Measurements from ENCODE around the gene CREBL2.
"Not testable (repeated sequence)": the region's sequence is repeated elsewhere in the genome, so short reads cannot be mapped to it uniquely, and the experiment has no call there.

The CREBL2 gene

DNA sequence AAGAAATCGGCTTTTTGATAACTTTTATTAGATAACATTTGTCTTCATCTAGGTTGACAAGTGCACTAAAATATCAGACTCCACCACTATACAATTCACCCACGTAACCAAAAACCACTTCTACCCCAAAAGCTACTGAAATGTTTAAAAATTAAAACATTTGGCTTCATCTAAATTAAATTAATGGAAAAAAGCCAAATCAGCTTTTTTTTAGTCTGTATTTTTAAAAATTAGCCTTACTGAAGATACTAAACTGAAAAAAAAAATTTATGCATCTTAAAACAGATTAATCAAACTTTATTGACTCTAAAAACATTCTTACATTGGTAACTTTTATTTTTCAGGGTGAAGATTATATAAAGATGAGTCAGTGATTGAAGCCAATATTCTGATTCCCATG, 30.0 kb downstream of the CREBL2 start:
- DNase-seq = no peak

DNA sequence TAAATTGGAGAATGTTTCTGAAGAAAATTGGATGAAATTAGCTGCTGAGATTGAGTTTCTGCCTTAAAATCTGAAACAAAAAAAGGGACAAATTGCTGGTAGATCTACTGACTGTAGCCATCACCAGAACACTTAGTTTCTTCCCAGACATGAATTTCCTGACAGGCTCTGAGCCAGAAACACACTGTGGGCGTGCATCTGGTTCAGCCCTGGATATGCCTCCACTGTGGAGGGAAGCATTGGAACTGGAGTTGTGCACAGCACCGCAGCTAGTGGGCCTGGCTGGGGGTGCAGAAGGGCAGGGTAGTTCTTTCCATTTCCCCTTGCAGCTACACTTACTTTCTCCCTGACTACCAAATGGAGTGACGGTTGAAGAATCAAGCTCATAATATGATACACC, 31.2 kb downstream of the CREBL2 start:
- DNase-seq = no peak

DNA sequence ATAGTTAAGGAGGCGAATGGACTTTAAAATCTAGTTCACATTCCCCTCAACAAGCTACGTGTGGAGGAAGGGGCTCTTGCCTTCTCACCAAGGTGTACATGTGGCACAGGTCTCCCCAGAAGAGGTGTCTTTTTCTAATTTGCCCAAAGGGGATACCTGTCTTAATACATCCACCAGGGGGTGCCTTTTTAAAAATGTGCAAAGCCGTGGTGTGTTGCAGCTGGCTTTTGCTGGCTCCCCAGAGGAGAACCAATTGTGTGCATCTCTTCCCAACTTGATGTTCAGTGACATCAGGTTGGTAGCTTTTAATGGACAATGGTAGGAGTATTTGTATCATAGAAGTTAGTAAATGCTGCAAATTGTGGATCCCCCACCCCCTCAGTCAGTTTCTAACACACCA, 33.8 kb downstream of the CREBL2 start:
- no peak for DNase-seq

DNA sequence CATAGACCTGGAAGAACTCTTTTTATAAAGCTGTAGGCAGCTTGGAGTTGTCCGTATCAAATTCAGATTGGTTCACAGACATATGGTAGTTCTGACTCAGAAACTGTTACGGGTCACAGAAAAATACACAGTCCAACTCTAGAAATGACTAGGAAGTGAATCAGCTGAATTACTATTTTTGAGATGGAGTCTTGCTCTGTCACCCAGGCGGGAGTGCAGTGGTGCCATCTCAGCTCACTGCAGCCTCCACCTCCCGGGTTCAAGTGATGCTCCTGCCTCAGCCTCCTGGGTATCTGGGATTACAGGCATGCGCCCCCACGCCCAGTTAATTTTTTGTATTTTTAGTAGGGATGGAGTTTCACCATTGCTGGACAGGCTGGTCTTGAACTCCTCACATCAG, 34.3 kb downstream of the CREBL2 start:
- not testable (repeated sequence) for DNase-seq

DNA sequence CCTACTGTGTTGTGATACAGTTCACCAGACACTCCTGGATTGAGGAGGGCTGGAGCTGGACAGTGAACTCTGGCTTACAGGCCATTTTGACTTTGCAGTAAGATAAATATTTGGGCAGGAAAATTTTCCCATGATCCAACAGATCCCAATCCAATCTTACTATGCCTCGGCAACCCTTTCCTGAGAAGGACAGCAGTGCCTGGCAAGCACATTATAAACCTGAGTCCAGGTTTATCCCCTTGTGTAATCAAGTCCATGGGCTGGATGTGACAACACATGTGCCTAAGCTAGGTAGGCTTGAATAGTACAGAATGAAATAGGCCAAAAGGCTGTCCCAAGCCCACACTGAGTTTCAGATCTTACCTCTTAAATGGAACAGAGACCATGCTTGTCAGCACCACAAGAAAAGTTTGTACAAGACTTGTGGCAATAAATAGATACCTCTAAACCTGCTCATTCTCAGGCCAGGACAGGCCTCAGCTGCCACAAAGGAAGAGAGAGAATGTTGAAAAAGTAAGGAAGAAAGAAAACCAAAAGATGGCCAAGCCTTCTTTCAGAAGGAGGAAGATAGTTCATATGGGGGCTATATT, 34.9 kb downstream of the CREBL2 start:
- no peak for DNase-seq

DNA sequence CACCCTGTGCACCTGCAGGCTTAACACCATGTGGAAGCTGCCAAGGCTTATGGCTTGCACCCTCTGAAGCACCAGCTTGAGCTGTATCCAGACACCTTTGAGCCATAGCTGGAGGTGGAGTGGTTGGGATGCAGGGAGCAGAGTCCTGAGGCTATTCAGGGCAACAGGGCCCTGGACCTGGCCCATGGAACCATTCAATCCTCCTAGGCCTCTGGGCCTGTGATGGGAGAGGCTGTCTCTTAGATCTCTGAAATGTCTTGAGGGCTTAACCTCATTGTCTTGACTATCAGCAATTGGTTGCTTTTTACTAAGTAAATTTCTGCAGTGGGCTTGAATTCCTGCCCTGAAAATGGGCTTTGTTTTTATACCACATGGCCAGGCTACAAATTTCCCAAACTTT, 36.6 kb downstream of the CREBL2 start:
- DNase-seq = no peak

DNA sequence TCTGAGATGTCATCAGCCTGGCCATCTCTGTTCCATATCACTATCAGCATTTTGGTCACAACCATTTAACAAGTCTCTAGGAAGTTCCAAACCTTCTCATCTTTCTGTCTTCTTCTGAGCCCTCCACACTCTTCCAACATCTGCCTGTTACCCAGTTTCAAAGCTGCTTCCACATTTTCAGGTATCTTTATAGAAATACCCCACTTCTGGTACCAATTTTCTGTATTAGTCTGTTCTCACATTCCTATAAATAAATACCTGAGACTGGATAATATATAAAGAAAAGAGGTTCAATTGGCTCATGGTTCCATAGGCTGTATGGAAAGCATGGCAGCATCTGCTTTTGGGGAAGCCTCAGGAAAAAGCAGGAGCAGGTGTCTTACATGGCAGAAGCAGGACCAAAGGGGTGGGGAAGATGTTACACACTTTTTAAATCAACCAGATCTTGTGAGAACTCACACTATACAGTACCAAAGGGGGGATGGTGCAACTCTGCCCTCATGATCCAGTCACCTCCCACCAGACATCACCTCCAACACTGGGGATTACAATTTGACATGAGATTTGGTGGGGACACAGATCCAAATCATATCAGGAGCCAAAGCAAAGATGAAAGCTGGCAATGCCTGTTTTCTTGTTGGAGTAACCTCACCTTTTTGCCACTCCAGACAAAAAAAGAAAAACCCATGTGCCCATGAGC, 37.4 kb downstream of the CREBL2 start:
- no peak for DNase-seq

DNA sequence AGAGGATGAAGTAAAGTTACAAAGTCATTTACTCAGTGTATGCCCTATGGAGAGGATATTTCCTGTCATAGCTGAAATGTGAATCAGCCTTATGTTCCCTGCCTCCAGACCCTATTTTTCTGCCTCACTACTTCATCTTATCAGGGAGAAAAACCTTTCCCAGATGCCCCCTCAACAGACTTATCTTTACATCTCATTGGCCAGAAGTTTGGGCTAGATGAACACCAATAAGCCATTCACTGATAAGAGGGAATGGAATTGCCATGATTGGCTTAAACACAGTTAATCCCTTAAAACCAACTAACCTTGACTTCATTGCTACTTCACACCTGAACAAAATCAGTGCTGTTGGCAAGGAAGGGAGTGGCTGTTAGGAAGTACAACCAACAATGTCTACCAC, 40.1 kb downstream of the CREBL2 start:
- no peak for DNase-seq

DNA sequence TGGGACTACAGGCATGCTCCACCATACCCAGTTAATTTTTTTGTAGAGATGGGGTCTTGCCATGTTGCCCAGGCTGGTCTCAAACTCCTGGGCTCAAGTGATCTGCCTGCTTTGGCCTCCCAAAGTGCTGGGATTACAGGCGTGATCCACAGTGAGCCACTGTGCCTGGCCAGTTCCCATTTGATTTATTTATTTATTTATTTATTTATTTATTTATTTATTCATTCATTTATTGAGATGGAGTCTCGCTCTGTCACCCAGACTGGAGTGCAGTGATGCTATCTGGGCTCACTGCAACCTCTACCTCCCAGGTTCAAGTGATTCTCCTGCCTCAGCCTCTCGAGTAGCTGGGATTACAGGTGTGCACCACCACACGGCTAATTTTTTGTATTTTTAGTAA, 41.0 kb downstream of the CREBL2 start:
- not testable (repeated sequence) for DNase-seq

DNA sequence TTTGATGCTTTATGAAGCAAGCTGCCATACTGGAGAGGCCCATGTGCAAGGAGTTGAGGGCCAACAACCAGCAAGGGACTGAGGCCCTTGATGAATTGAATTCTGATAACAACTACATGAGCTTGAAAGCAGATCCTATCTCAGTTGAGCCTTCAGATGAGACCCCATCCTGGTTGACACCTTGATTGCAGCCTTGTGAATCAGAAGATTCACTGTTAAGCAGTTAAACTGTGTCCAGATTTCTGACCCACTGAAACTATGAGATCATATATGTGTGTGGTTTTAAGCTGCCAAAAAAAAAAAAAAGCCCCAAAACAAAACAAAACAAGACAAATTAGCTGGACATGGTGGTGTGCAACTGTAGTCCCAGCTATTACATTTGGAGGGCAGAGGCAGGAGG, 42.2 kb downstream of the CREBL2 start:
- no peak for DNase-seq

DNA sequence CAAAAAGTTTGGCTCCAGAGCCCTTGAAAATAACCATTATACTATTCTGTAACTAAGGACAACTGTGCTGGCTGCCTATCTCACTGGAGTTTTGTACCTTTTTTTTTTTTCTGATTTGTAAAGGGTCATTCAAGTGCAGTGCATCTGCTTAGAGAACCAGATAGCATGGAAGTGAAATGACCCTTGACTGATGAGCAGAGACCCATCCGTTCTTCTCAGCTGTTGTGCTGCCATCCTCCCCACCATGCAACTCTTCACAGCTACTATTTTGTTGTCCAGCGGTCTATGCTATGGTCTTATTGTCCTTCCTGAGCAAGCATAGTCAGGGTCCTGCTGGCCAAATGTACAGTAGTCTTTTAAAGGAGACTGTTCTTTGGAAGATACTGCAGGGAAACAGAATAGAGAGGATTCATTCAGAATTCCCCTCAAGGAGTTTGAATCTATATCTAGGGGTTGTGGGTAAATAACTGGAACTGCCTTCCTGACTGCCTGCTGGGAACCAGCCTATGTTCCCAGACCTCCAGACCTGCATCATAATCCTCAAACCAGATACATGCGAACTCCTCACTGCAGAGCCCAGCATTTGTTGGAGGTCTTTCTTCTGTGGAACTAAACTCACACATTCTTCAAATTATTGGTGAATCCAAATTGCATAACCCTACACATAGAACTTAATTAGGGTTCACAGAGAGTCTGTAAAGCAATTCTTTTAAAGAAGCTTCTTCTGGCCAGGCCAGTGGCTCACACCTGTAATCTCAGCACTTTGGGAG, 43.2 kb downstream of the CREBL2 start:
- no peak for DNase-seq

DNA sequence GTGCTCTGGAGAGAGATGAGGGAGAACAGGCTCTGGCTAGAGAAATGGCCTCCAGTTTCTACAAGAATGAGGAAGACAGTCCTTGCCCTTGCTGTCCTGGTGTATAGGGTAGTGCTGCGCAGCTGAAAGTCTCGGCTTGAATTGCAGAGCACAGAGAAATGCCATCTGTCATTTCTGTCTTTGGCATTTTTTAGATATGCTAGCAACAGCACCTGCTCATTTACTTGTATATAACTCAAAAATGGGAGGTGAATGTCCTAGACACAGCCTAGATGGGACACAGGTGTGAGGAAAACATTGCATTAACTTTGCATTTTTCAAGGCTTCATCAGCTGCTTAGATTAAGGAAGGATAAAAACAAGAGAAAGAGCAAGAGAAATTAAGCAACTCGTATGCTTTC, 48.5 kb downstream of the CREBL2 start:
- no peak for DNase-seq

DNA sequence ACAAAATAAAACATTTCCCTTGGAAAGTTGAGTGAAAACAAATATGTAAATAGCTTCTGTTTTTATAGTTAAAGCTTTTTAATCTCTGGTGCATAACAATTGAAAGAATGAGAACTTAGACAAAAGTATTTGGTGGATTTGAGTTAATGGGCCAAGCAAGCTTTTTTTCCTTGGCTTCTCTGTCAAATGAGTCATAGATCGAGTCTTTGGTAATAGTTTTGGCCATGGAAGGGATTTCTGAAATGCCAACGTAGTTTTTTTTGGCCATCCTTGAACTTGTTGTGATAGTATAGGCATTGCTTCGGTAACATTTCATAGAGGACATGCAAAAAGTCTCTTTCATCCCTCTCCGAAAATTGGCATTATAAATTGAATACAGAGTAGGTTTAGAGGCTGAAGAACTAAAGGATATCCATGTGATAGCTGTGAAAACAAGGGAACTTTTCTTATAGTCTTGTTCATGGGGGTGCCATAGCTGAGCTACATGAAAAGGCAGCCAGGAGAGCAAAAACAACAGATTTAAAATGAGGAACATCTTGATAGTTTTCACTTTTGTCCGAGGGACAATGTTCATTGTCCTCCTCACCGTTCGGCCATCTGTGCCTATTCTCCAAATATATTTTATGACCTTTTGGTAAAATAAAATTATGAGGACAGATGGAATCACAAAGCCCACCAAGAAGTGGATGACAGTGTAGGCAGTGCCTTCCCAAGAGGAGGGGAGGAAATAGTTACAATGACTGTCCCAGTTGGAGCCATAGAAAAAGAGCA, 49.6 kb downstream of the CREBL2 start:
- DNase-seq = no peak

DNA sequence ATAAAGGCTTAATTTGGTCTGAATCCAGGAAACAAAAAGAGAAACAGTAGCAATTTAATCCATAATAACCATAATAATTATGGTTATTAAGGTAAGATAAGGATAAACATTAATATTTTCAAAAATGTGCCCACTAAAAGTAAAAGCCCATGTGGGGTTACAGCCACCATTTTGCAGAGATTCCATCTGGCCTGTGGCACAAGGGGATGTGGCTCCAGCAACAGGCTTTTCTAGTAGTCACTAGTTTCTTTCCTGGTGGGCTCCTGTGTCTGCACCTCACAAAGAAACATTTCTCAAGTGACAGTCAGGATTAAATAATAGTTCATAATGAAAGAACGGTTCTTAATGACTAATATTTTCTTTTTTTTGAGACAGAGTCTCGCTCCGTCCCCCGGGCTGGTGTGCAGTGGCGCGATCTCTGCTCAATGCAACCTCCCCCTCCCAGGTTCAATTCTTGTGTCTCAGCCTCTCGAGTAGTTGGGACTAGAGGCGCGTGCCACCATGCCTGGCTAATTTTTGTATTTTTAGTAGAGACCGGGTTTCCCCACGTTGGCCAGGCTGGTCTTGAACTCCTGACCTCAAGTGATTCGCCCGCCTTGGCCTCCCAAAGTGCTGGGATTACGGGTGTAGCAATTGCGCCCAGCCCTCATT, 52.1 kb downstream of the CREBL2 start:
- no peak for DNase-seq

DNA sequence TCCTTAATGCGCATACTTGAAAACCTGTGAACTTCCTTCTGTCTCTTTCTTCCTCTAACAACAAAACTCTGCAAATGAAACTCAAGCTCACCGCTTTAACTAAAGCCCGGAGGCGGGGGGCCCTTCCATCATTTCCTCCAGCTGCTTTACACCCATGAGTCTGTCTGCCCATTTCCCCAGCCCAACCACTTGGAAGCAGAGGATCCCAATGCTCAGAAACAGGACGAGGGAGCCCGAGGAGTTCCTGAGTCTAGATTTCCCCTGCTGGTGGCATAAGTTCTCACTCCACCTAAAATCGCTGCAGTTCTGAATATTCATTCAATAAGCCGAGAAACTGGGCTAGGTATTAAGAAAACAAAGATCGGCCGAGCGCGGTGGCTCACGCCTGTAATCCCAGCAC, 53.5 kb downstream of the CREBL2 start:
- no peak for DNase-seq

DNA sequence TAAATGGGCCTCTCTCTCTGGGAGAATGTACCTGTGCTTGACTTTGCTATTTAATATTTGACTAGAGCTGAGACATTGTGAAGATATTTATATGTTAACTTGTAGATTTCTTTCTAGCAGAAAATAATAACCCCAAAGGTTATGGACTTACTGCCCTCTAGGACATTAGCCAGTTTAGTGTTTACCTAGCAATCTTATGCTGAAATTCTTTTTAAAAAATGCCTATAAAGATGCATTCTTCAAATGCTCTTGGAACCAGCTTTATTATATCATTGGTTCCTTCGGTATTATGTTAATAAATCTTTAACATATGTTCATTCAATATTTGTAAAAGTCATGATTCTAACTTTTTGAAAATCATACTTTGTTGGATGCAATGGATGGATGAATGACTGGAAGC, 56.3 kb downstream of the CREBL2 start:
- DNase-seq = no peak

DNA sequence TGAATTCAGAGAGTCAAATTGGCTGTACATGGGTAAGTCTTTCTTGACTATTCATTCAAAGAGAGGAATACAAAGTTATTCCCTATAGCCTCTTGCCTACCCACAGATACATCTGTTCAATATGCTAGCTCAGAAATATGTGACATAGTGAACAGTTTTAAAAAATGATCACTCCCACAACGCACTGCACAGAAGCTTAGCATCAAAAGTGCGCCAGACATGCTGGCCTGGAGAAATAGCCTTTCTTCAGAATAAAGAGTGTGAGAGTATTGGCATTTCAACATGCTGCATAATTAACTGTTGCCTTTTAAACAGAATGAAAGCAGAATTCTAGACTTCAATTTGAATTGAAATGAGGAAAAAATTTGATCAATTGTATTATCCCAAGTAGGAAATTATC, 57.3 kb downstream of the CREBL2 start:
- no peak for DNase-seq

DNA sequence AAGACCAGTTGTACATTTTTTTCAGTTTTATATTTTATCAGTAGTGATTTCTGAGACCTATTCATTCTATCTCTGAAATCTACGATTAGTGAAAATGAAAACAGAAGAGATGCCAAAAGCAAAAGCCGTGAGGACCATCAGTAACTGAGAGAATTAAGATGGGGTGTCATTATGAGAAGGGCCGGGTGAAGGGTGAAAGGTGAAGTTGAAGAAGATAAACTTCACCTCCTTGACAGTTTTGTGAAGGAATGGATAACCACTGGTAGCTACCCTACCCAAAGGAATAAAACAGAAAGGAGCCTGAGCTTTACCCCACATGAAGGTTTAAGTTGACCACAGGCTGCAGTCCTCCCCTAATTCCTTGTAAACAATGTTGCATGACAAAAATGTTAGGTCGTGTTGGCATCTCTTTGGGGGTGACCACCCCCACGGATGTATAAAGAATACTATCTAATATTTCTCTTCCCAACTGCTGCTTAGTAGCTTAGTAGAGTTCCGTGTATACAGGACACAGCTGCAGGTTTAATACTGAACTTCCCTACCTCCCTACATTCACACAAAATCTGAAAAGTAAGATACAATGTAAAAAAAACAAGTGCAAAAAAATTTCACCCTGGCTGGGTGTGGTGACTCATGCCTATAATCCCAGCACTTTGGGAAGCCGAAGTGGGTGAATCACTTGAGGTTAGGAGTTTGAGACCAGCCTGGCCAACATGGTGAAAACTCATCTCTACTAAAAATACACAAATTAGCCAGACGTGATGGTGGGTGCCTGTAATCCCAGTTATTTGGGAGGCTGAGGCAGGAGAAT, 60.4 kb downstream of the CREBL2 start:
- no peak for DNase-seq

DNA sequence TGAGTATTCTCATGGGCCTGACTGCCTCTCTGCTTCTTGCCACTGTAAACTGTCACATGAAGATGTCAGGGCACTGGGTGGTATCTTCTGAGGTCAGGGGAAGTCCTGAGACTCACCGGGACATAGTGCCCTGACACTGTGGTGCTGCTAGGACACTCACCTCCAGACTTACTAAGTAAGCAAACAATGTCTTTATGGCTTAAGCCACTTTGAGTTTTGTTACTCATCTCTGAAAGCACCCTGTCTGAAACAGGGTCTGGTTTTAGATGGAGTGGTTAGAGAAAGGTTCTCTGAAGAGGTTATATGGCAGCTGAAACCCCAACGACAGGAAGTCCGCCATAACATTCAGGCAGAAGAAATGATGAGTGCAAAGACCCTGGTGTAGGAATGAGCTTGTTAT, 61.6 kb downstream of the CREBL2 start:
- DNase-seq = no peak

DNA sequence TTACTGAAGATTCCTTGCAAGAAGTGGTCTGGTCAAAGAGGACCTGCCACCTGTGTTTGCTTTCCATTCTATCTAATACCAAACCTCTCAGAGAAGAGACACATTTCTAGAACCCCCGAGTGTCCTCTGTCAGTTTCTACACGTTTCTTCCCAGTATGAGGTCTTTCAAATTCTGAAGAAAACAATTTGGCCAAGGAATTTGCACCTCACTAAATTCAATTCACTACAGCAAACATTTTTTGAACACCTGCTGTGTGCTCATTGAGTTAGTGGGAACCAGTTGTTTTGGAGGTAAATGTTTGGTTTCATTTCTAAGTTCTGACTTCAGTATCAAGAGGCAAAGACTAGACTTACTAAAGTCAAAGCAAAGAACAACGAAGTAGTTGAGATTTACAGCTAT, 64.9 kb downstream of the CREBL2 start:
- DNase-seq = no peak

DNA sequence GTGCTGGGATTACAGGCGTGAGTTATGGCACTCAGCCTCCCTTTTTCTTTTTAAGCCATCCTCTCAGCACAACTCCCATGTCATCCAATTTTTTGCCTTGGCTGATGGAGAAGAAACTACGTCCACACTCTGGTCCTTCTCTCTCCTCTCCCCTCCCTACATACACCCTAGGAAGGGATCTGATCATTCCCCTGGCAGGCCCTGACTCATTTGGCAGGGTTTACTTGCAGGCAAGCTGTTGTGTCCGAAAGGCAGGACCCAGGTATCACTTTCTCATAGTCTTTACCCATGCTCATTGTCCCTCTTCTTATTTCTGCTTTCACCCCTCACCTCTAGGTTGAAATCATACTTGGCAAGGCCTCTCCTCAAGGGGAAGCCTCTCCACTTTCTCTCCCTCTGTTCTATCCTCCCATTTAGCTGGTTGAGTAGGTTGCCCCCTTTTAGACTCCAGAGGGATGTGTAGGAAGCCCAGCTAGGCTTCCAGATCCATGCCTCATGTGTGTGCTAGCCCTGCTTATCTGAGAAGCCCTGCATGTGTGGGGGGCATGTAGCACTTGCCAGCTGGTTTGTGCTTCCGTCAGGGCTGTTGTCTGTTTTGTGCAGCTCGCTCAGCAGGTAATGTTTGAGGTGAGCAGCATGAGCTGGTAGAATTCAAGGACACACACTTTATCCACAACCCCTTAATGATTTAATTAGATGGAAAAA, 69.5 kb downstream of the CREBL2 start:
- DNase-seq = no peak

DNA sequence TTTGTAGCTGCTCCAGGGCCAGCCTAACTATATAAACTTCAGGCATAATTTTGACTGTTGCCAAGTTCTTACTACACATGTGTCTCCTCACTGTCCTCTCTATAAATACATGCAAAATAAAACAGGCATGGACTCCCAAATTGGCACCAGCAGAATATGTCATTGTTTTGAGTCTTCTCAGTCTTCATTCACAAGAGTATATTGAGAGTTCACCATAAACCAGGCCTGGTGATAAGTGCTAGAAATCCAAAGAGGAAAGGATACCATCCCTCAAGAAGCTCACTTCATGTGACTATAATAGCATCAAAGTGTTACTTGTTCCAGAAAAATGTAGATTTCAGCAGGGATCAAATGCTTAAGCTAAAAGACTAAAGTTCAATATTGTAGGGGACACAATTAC, 70.6 kb downstream of the CREBL2 start:
- no peak for DNase-seq
